Stomach (tissue), 9 donors: ENCODE data around the gene CD300C. TPM values are rescaled to one million over a fixed set of nuclear protein-coding genes. Genes with fewer than 3 reads are reported as not detected.

Experiments used
- DNase-seq, 2 donors: peaks; one replicate each; pipeline versions ENCODE4 v3.0.0 to v3.0.0-alpha.2; 2013 to 2019
- H3K27ac ChIP-seq, 5 donors: fragments of 200-600 bp in 4 of 5; sonication (generic) in 4 of 5; one replicate each; pipeline ENCODE4 v1.5.1; 2013 to 2019; ENCODE audit warnings: mild to moderate bottlenecking in 1 of 5, moderate library complexity in 1 of 5
- H3K27me3 ChIP-seq, 3 donors: fragments of 200-600 bp; sonication (generic); one replicate each; pipeline ENCODE4 v1.5.1; 2017 to 2019; ENCODE audit warnings: mixed run types in 1 of 3
- H3K36me3 ChIP-seq, 4 donors: fragments of 200-600 bp; sonication (generic); 1 replicate in 3 of 4; 2 replicates in 1 of 4; pipeline ENCODE4 v1.5.1; 2016 to 2019
- H3K4me1 ChIP-seq, 4 donors: fragments of 200-600 bp; sonication (generic); one replicate each; pipeline ENCODE4 v1.5.1; 2016 to 2019
- H3K4me3 ChIP-seq, 4 donors: fragments of 200-600 bp; sonication (generic) in 3 of 4; one replicate each; pipeline ENCODE4 v1.5.1; 2016 to 2019; ENCODE audit warnings: mild to moderate bottlenecking in 1 of 4
- H3K9me3 ChIP-seq, 4 donors: fragments of 200-600 bp; sonication (generic); one replicate each; pipeline ENCODE4 v1.5.1; 2016 to 2019
- CTCF ChIP-seq, 7 experiments: fragments of 450-650 bp in 4 of 7; fragments of 200-600 bp in 3 of 7; sonication (generic) in 3 of 7; IDR thresholded peaks; one replicate each; pipeline ENCODE4 v1.5.1; 2016 to 2019; ENCODE audit warnings: antibody characterized with exemption in 7 of 7, control low read depth in 2 of 7, mild to moderate bottlenecking in 1 of 7
- EP300 ChIP-seq: sonication (generic); formaldehyde crosslinking; IDR thresholded peaks from one replicate; pipeline ENCODE4 v1.6.1; 2017; ENCODE audit warnings: antibody characterized with exemption
- POLR2A ChIP-seq, 4 donors: fragments of 450-650 bp; IDR thresholded peaks; one replicate each; pipeline ENCODE4 v1.6.1; 2016; ENCODE audit warnings: antibody characterized with exemption in 4 of 4, control low read depth in 2 of 4, mild to moderate bottlenecking in 1 of 4, moderate library complexity in 1 of 4
- POLR2AphosphoS5 ChIP-seq, 3 donors: sonication (generic); formaldehyde crosslinking; IDR thresholded peaks; one replicate each; pipeline ENCODE4 v1.6.1; 2016; ENCODE audit warnings: antibody characterized with exemption in 3 of 3
- WGBS, 5 donors: extraction: QIAGEN DNeasy Blood & Tissue Kit in 3 of 5; methylation state at CpG; one replicate each; pipeline versions ENCODE4 v1.1.5 to v1.1.7; 2013 to 2018; 5-methylcytosine and 5-hydroxymethylcytosine counted together
- intact Hi-C: fragments of 100-400 bp; cut with DNase I; formaldehyde crosslinking; loops from one replicate; pipeline ENCODE4 v1.15.1; 2023; ENCODE audit warnings: low total_unique reads
- polyA plus RNA-seq, 3 donors: library from polyadenylated mRNA; stranded (reverse); fragments of 200-250 nt; gene quantifications; one replicate each; pipeline ENCODE4 v1.2.3, GENCODE V29; 2013
- total RNA-seq, 5 donors: library from RNA; depleted of rRNA; stranded (reverse); fragments of >200 nt; gene quantifications; one replicate each; pipeline versions ENCODE4 v1.1.0 to v1.2.3, GENCODE V29; 2014 to 2016
- donor health status: healthy with polysubstance abuse.
- donor health status: Bipolar disorder and iron deficiency.
- donor health status: healthy.

The CD300C gene
- total and polyA plus RNA-seq, 8 donors: 0.13 to 1.6 (median 0.75) TPM; not detected in 5

GRCh38 chr17:74569020-74570003 is 23.4 kb upstream of the CD300C start:
- TF ChIP-seq CTCF (IDR thresholded peaks at IDR 0.05) (no peak), POLR2A (IDR thresholded peaks at IDR 0.05) (no peak), EP300 (no peak), POLR2AphosphoS5 (IDR thresholded peaks at IDR 0.05) (peak in 1 of 3 donors; percentile 73)
- intact Hi-C loops: no loop called here
- DNase-seq: peak; percentile 35 to 49
- Histone ChIP-seq H3K4me3 (no peak overlapping the region), H3K36me3 (no peaks in the 10 kb centered on the region), H3K9me3 (peaks cover 0 to 6% (median 0%) of the 10 kb centered on the region in 4 donors), H3K27me3 (peaks cover 0 to 15% (median 0%) of the 10 kb centered on the region in 3 donors), H3K4me1 (peaks cover 0 to 17% (median 0%) of the 10 kb centered on the region in 4 donors), H3K27ac (peak overlapping the region in 4 of 5 donors; percentile 10 to 67 (median 30))
- 56 to 62% (median 59%) methylated on average over 27 to 32 of the region's 32 CpGs for WGBS, 5 donors

GRCh38 chr17:74568106-74568873 is 22.4 kb upstream of the CD300C start:
- Histone ChIP-seq H3K9me3 (peaks cover 0 to 6% (median 0%) of the 10 kb centered on the region in 4 donors), H3K36me3 (no peaks in the 10 kb centered on the region), H3K4me1 (peaks cover 0 to 17% (median 0%) of the 10 kb centered on the region in 4 donors), H3K27me3 (peaks cover 0 to 22% (median 0%) of the 10 kb centered on the region in 3 donors), H3K4me3 (no peak overlapping the region), H3K27ac (no peak overlapping the region)
- no peak for DNase-seq
- intact Hi-C loops: no loop called here
- WGBS, 5 donors: 63 to 75% (median 69%) methylated on average over 4 of the region's 4 CpGs
- no peak for TF ChIP-seq POLR2AphosphoS5 (IDR thresholded peaks at IDR 0.05)
- TF ChIP-seq CTCF (IDR thresholded peaks at IDR 0.05): no peak
- no peak for TF ChIP-seq EP300
- TF ChIP-seq POLR2A (IDR thresholded peaks at IDR 0.05): no peak

- Histone ChIP-seq H3K4me1 (peaks cover 0 to 17% (median 0%) of the 10 kb centered on the region in 4 donors), H3K36me3 (no peaks in the 10 kb centered on the region), H3K27ac (no peak within 1 kb of the TSS), H3K4me3 (no peak within 1 kb of the TSS), H3K9me3 (peaks cover 0 to 6% (median 0%) of the 10 kb centered on the region in 4 donors), H3K27me3 (peaks cover 0 to 30% (median 0%) of the 10 kb centered on the region in 3 donors)
- no peak for DNase-seq
- WGBS, 5 donors: 73 to 86% (median 78%) methylated on average over 2 of the region's 2 CpGs
- TF ChIP-seq CTCF (IDR thresholded peaks at IDR 0.05) (no peak), POLR2A (IDR thresholded peaks at IDR 0.05) (no peak), POLR2AphosphoS5 (IDR thresholded peaks at IDR 0.05) (no peak), EP300 (no peak)
- intact Hi-C loops: no loop called here
Measured at GRCh38 chr17:74567397-74567796, 21.5 kb upstream of the CD300C start, which contains the start of gene CD300H. Gene CD300H, minus strand, starts transcription at chr17:74567509.
